Activated CD4-positive, alpha-beta T cell treated with anti-CD3 and anti-CD28 coated beads for 1 hour (primary cell): ENCODE results near the gene CFAP65.

Experiments
- DNase-seq: peaks from one replicate; pipeline ENCODE4 v3.0.0-alpha.2; 2020

CFAP65 gene

DNA sequence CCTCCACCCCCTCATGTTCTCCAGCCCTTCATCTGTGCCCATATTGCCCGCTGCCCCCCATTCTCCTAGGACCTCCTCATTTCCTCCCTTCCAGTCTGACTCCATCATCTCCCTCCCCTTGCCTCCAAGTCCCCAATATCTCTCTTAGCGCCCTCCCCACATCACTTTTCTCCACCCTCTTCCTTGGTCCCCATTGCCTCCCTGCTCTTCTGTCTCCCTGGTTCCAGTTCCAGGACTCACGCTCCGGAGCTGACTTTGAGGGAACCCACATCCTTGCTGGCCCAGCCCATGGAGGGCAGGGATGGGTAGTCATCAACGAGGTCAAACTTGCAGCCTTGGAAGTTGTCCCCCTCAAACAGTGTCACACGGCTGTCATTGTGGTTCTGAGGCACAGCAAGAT lies 50.7 kb downstream of the CFAP65 start:
- no peak for DNase-seq

DNA sequence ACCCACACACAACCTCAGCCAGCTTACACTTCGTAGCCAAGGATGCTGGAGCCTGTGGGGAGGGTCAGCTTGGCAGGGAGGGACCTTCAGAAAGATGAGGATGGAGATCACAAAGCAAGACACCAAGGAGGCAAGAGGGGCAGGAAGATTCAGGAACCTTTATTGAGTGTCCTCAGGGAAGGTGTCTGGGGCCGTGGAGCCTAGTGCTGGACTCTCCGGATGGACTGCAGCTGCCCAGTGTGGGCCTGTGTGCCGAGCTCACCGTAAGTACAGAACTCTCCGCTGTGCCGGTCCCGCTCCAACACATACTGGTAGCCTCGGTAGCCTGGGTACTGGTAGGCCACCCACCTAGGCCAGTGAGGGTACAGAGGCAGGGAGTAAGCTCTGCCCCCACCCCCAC lies 51.3 kb downstream of the CFAP65 start:
- no peak for DNase-seq

DNA sequence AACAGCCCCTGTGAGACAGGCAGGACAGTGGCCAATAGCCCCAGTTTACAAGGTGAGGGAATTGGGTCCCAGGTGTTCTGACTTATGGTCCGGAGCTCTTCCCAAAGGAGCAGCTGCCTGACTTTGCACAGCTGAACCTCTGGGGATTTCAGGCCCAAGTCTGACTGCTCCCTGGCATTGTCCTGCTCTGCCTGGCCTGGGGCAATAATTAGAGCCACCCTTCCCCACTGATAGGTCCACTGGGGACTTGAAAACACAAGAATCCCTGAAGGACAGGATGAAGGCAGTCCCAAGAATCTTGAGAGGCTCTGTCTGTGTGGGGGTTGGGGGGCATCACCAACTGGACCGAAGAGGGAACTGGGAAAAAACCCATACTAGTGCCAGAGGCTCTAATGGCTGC lies 52.7 kb downstream of the CFAP65 start:
- DNase-seq: no peak

DNA sequence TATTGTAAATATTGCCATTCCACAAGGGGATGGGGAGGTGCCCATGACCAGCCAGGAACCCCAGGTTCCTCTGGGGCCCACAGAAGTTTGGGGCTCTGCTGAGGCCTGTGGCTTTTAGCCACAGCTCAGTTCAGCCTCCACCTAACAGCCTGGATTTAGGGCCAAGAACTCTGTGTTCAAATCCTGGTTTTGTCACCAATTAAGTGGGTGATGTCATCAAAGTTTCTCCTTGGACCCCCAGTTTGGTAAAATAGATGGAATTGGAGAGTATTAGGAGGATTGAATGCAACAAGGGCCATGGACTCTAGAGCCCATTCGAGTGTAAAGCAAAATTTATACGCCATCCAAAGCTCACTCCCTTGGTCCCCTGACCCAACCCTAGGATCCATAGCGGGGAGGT lies 53.2 kb downstream of the CFAP65 start:
- no peak for DNase-seq

DNA sequence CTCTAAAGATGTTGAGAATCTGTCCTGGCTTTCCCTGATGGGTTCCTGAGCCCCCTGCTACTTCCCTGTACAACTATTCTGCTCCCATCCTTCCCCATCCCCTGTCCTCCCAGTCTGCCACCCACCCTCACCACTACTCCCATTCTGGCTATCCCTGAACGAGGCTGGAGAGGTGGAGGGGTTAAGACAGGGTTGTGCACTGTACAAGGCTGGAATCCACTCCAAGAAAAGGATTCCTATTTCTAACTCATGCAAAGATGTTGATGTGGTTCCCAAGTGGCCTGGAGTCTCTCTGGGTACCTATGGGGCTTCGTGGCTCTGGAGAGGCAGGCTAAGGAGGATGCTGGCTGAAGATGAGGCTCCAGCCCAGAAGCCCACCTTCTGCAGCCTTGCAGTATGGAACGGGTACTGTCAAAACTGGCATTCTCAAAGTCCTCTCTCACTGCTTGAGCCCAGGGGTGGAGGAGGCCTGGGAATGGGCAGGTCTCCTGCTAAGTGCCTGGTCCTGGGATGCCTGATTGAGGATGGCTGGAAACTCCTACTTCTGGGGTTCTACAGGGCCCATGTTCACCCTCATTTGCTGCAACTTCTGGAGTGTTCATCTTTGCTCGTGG lies 55.1 kb downstream of the CFAP65 start:
- no peak for DNase-seq

DNA sequence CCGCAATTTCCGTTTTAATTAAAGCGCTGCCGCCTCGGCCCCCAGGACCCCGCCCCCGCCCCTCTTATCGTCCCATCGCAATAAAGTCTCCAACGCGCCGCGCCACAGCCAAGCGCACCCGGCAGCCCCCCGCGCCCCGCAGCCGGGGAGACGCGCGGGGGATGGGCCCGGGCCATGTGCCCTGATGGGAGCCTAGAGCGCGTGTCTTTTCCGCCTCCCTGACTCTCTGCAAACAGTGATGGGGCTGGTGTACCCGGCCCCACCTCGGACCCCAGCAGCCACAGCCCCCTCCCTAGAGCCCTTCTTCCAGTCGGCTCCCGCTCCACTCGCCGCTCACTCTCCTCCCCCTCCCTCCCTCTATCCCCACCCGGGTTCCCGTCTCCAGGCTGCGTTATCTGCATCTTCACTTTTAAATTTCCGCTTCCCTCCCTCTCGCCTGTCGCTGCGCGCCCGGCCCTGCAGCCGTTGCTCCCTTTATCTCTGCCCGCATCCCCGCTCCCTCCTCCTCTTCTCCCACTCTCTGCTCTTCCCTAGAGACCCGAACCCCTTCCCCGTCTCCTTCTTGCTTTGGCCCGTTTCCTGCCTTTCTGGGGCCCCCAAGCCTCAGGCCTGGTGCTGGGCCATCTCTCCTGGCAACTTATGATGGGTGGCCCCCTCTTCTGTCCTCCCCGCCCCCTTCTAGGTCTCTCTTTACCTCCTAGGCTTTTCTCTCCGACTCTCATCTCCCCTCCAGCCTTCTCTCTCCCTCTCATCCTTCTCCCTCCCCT lies 55.8 kb downstream of the CFAP65 start:
- DNase-seq: no peak

DNA sequence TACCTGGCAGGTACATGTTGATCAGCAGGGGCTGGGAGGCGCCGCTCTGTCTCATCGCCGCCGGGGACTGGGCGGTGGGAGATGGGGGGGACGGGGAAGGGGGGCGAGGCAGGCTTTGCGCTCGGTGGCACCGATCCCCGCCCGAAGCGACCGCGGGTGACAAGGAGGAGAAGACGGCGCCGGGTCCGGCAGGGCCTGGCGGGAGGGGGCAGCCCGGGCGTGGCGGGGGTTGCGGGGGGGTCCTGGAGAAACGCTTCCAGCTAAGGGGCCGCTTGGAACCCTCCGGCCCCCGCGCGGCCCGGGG lies 56.3 kb downstream of the CFAP65 start, which contains the start of gene FEV:
FEV (minus strand) TSS at position 164 of the 304 bp plus-strand sequence; CDS start at position 55, 109 bp downstream.
- DNase-seq: no peak

DNA sequence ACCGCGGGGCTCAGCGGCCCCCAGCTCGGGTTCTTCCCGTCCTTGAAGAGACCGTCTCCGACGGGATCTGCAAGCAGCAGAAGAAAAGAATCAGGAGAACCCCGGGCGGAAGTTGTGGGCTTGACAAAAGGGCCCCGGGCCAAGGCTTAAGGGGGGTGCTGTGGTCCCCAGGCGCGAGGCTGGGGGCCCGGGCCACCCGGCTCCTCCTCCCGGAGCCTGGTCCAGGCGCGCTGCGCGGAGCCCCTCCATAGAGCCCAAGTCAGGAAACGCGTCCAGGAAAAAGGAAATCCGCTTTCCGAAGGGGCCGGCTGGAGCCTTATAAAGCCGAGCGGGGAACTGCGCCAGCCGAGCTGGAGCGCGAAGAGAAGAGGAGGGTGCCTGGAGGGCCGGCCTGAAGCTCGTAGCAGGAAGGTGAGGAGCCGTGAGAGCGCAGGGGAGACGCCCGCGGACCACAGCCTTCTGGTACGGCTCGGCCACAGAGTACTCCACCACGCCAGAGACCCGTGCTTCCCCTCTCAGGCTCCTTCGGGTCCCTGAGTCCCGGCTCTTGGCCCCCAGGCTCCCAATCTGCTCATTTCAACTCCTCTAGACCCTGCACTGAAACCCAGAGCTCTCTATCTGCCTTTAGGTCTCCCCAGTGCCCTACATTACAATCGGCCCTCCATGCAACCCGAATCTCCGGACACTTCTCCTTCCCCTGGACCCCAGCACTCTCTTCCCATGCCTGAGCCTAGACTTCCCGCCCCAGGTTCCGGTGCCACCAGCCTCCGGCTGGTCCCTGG lies 56.9 kb downstream of the CFAP65 start:
- no peak for DNase-seq

DNA sequence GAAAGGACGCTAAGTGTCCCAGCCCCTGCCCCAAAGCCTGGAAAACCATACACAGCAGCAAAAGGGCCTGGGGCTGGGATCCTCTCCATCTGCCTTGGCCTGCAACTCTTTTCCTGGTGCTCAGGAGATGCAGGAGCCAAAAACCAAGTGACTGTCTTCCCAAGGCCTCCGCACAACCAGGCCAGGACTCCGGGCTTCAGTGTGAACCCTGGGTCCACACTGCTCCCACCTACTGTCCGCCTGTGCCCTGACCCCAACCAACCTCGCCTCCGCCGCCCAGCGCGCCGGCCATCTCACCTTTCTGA lies 57.4 kb downstream of the CFAP65 start:
- DNase-seq: no peak

DNA sequence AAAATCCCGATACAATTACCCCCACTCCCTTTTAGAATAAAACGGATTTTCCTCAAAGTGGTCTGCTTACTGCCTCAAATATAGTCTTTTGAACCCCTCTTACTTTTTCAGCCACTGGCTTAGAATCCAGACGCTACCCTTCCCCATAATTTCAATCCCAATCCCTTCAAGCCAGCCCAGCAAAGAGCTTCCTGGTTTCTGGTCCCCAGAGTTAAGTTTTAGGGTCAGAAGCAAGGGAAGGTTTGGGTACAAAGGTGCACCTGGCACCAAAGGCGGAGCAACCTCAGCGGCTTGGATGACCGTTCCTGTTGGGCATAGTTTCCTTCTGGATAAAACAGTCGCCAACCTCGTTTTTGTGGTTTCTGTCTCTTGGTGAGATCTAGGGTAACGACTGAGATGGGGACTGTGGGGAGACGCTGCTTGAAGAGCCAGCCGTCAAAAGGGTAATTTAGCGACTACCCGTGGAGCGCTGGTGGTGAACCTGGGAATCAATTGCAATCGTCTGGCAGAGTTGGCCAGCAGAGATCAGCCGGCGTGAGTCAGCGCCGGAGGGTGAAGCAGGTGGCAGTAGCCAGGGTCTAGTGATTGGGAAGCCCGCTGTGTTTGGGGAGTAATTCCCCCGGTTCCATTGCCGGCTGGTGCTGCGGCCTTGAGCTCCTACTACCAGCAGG lies 57.9 kb downstream of the CFAP65 start:
- DNase-seq: no peak

DNA sequence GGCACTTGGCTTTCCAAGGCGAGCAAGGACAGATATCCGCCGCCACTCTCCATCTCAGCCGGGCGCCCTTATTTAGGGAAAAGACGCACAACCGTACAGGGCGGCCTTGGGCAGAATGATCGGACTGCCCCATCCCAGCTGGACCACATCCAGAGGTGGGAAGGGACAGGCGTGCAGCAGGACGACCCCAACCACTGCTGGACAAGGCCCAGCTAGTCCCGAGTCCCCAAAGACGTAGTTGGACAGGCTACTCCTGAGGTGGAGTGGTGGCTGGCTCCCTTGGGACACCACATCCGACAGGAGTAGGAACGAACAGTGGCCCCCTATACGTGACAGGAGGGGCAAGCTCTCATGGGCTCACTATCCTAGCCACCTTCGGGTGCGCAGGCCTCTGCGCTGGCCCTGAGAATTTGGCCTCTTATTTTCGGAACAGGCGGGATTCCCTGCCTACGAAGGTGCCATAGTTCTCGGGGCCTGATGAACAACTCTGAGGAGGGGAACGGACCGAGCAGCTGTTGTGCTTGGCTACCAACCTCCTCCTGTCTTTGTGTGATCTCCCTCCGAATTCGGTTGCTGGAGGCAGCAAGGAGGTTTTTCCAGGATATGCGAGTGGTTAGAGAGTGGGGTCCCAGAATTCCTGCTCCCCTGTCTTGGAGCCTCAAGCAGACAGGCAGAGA lies 58.6 kb downstream of the CFAP65 start:
- DNase-seq: no peak

DNA sequence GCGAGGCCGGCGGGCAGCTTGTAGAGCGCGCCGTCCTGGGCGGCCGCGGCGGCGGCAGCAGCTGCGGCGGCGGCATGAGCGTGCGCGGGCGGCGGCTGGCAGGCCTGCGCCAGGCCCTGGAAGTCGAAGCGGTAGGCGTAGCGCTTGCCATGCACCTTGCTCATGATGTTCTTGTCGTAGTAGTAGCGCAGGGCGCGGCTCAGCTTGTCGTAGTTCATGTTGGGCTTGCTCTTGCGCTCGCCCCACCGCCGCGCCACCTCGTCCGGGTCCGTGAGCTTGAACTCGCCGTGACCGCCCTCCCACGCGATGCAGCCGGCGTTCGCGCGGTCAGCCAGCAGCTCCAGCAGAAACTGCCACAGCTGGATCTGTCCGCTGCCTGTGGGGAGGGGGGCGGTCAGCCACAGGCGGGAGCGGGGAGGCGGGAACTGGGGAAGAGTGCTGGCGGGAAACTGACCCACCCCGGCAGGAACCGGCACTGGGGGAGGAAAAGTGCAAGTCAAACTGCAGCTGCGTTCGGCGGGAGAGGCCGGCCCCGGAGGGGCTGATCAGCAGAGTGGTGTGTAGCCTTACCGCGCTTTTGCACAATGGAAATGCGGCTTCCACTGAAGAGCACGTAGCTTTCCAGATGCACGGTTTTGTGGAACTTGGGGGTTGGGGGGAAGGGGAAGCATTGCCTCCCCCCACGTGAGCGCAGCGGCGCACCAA lies 59.3 kb downstream of the CFAP65 start:
- DNase-seq: no peak

DNA sequence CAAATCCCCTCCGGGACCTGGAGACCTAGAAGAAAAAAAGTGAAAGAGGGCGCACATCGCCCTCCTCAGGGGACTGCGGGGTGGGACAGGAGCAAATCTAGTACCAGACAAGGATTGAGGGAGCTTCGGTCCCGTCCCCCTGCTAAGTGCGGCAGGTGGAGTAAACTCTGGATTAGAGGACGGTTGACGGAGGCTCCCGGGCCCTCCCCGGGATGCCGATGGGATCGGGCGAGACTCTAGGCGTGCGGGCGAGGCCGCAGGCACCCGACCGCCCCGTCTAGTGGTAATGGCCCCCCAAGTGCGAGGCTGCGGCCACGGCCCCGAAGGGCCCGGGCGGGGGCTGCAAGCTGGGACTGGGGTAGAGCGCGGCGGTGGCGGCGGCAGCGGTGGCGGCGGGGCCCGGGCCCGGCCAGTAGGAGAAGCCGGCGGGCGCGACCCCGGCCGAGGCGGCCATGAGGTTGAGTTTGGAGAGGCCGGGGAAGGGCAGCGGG lies 59.9 kb downstream of the CFAP65 start:
- no peak for DNase-seq

DNA sequence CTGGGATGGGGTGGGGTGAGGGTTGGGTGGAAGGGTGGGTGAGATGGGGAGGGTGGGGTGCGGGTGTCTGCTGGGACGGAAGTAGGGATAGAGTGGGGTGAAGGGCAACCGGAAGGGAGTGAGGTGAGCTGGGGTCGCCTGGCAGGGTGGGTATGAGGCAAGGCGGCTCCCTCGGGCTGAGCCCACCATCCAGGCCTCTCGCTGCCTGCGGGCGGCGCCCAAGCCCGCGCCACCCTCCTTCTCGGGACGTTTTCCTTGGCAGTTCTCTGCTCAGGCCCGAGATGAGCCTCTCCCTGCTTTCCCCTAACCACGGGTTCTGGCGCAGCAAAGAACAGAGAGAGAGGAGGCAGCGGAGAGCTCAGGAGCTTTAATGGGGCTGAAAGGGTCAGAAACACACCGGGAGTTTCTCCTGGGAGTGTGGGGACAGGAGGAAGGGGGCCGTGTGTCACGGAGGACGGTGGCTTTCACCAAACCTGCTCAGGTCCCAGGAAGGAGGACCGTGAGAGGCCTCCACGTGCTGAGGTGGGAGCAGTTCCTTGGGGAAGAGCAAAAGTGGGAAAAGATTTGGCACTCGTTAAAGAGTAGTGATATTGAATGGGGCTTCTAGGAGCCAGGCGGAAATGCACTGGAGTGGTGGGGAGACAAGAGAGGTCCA lies 60.5 kb downstream of the CFAP65 start:
- no peak for DNase-seq

DNA sequence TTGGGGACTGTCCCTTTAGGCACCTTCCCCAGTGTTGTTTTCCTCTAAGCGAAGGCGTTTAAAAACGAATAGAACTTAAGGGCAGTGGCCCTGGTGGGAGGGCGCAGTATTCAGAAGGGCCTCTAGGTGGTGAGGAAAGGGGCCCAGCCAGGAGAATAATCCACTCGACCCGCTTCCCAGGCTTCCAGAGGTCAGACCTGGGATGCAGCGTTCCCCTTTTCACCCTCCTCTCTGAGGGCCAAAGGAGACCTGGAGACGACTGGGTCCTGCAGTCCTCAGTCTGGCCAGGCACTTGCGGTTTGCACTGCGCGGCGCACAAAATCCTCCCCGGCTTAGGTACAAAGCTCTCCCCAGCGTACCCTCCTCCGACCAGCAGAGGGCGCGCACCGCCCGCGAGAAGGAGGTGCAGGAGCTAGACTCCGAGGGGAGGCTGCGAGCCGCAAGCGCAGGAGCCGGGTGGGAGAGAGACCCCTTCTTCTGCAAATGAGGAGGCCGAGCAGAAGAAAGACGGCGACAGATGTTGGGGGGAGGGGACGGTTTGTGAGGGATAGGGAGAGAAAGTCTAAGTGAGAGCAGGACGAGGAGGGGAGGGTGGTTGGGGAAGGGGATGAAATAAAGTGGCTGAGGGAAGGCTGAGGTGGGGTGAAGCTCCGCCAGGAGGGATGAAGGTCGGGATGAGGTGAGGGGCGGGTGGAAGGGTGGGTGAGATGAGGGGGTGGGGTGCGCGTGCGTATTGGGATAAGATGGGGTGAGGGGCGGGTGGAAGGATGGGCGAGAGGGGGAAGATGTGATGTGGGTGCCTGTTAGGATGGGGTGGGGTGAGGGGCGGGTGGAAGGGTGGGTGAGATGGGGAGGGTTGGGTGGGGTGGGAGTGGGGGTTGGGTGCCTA lies 61.2 kb downstream of the CFAP65 start:
- peak; percentile 75 for DNase-seq

DNA sequence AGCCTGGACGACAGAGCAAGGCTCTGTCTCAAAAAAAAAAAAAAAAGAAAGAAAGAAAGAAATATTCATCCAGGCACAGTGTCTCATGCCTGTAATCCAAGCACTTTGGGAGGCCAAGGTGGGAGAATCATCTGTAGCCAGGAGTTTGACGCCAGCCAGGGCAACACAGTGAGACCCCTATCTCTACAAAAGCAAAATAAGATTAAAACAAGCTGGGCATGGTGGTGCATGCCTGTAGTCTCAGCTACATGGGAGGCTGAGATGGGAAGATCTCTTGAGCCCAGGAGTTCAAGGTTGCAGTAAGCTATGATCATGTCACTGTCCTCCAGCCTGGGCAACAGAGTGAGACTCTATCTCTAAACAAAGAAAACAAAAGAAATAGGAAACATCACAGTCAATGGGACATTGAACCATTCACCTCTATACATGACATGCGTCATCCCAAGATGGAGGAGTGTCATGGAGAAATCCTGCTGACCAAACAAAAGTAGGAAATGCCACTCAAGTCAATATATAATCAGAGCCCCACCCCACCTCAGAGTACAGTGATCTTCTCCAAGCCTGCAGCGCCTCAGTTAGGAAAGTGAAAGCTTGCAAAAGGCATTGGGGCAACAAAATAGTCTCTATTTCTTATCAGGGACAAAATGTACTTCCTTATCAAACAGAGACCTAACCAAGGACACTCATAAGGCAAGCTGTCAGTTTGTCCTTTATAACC lies 66.1 kb downstream of the CFAP65 start:
- DNase-seq: no peak

DNA sequence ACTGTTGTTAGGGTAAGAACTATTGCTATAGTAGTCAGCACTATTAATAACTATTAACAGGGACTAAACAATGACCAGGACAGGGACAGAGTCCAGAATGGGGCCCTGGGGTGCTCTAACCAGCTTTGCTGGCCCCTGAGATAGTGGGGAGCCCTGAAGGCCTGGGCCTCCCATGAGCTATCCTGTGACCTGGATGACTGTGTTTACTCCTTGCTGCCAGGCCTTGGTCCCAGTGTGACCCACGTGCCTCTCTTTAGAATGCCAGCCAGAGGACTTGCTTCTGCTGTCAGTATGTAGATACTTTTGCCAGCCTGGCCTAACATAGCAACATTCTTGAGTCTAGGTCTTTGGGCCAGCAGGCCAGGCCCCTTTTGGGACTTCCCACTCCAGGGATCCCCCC lies 70.4 kb downstream of the CFAP65 start:
- DNase-seq: no peak

DNA sequence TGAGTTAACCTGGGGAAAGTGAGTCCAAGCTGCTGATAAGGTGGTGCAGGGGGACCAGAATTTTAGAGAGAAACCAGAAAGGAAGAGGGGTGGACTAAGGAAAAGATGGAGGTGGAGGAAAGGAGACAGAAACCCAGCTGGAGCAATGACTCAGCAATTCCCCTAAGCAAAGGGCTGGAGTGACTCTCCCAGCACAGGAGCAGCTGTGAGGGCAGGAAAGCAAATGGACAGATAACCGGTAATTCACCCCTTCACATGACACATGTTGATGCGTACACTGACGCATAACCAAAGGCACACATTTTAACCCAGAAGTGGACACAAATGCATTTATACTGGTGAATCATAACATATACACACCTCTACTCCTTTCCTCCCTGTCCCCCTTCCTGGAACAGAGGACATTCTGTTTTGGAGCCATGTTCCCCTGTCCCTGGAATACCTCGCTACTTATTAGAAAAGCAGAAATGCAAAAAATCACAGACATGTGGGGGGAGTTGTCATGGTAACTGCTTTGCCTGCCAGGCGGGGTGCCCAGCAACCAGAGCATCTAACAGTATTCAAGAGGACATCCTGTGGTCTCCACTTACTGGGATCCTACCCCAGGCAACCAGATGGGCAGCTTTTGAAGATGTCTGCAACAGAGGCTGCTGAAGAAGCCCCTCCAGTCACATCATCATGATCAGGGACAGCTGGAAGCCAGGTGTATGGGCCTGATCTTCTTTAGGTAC lies 77.1 kb downstream of the CFAP65 start:
- DNase-seq: no peak

DNA sequence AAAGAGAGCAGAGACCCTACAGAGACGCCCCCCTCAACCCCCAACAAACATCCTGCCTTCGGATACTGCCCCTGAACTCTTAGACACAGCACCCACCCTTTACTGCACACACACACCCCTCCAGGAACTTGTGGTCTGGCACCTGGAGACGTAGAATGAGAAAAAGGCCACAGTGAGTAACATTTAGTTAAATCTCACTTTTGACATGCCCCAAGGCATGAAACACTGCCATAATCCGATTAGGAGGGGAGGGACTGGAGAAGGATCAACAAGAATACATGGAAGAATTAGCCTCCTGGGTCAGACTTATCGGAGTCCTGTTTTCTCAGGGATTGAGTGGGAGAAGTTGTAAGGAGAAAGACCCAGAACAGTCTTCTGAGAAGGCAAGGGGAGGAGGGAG lies 77.7 kb downstream of the CFAP65 start:
- DNase-seq: no peak
